GM18870 (cell line): Measurements from ENCODE around the gene ZNF724.
"Not testable (repeated sequence)": the region's sequence is repeated elsewhere in the genome, so short reads cannot be mapped to it uniquely, and the experiment has no call there.

ENCODE experiments used
- ATAC-seq: cut with Tn5 transposase; IDR thresholded peaks from one replicate; pipeline ENCODE4 v1.9.1; 2021; ENCODE audit warnings: moderate library complexity; ENCODE audit not compliant: unreplicated experiment

ZNF724 gene

GRCh38 chr19:23249911-23250649 lies at the start of gene ZNF724:
TSS of gene ZNF724 (minus strand) at chr19:23250394. CDS start at chr19:23250242, 152 bp downstream.
- peak; percentile 98 for ATAC-seq

GRCh38 chr19:23294141-23294540 lies 43.9 kb upstream of the ZNF724 start:
- ATAC-seq, result no peak

DNA sequence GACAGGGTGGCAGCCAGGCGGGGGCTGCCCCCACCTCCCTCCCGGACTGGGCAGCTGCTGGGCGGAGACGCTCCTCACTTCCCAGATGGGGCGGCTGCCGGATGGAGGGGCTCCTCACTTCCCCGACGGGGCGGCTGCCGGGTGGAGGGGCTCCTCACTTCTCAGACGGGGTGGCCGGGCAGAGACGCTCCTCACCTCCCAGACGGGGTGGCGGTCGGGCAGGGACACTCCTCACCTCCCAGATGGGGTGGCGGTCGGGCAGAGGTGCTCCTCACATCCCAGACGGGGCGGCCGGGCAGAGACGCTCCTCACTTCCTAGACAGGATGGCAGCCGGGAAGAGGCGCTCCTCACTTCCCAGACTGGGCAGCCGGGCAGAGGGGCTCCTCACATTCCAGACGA lies 39.8 kb upstream of the ZNF724 start:
- not testable (repeated sequence) for ATAC-seq

GRCh38 chr19:23287620-23288019 lies 37.4 kb upstream of the ZNF724 start:
- no peak for ATAC-seq

DNA sequence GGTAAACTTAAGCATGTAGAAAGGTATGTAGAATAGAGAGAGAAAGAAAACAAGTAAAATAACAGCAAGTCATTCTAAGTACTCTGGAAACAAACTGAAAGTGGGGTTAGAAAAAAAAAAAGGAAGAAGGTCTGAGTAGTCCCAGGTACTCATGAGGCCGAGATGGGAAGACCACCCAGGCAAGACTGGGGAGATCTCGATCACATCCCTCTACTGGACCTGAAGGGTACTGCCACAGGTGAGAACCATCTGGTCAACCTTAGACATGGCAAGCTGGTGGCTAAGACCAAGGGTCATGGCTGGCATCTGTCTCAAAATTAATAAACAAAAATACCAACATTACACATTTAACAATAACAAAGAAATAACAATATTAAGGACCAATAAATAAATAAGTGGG lies 36.3 kb upstream of the ZNF724 start:
- ATAC-seq, result no peak

- no peak for ATAC-seq
These were observed 35.8 kb upstream of the ZNF724 start for GRCh38 chr19:23285948-23286347.

- ATAC-seq, result not testable (repeated sequence)
These were observed 35.1 kb upstream of the ZNF724 start for GRCh38 chr19:23285326-23285725.

DNA sequence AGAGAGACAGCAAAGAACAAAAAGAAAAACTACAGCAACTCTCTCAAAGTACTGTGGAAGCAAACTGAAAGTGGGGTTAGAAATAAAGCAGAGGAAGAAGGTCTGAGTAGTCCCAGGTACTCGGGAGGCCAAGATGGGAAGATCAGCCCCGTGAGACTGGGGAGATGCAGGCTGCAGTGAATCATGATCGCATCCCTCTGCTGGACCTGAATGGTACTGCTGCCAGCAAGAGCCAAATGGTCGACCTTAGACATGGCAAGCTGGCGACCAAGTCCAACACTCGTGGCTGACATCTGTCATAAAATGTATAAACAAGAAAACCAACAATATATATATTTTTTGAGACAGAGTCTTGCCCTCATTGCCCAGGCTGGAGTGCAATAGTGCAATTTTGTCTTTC lies 33.7 kb upstream of the ZNF724 start:
- no peak for ATAC-seq

GRCh38 chr19:23281663-23282276 lies 31.6 kb upstream of the ZNF724 start:
- ATAC-seq, result no peak

DNA sequence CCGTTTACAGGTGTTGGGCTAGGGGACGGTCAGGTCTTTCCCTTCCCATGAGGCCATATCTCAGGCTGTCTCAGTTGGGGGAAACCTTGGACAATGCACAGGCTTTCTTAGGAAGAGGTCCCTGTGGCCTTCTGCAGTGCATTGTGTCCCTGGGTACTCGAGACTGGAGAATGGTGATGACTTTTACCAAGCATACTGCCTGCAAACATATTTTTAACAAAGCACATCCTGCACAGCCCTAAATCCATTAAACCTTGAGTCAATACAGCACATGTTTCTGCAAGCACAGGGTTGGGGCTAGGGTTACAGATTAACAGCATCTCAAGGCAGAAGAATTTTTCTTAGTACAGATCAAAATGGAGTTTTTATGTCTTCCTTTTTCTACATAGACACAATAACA lies 27.9 kb upstream of the ZNF724 start:
- not testable (repeated sequence) for ATAC-seq

- ATAC-seq, result peak; percentile 99
These were observed 23.6 kb upstream of the ZNF724 start for GRCh38 chr19:23273590-23274412.

- no peak for ATAC-seq
These were observed 22.9 kb upstream of the ZNF724 start for GRCh38 chr19:23273022-23273589.

DNA sequence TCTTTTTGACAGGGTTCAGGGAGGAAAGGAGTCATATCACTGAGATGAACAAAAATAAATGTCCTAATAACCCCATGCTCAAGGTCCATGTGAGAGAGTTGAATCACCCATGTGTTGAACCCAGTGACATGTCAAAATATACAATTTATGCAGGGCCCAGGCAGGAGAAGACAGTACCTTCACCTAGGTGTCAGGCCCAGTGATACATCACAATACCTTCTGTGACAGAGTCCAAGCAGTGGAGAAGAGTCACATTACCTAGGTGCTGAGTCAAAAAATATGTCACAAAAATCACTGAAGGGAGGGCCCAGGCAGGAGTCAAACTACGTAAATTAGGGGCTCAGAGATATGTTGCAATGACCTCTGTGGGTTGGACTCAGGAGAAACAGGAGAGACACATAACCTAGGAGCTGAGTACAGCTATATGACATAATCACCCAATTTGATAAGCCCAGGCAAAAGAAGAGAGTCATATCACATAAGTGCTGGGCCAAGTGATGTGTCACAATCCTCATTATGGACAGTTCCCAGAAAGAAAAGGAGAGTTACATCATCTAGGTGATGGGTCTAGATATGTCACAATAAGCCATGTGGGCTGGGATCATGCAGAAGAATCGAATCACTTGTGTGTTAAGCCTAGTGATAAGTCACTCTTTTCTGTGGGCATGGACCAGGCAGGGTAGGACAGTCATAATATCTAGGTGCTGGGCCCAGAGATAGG lies 13.8 kb upstream of the ZNF724 start:
- no peak for ATAC-seq

GRCh38 chr19:23263396-23263795 lies 13.2 kb upstream of the ZNF724 start:
- ATAC-seq, result no peak

GRCh38 chr19:23262920-23263319 lies 12.7 kb upstream of the ZNF724 start:
- ATAC-seq, result no peak

DNA sequence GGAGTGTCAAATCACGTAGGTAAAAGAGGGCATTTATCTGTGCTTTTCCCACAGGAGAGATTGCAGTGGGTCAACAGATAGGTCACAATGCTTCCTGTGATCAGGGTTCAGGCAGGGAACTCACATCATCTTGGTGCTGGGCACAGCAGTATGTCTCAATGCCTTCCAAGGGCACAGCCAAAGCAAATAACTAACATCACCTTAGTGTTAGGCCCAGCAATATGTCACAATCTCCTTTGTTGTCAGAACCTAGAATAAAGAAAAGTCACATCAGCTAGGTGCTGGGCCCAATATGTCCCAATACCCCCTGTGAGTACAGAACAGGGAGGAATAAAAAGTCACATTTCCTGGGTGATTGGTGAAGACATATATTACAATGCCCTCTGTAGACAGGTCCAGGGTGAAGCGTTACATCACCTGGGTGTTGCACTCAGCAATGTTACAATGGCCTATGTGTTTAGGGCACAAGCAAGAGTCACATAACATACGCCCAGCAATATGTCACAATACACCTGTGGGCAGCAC lies 11.4 kb upstream of the ZNF724 start:
- ATAC-seq, result no peak

- no peak for ATAC-seq
These were observed 10.8 kb upstream of the ZNF724 start for GRCh38 chr19:23260956-23261355.

- no peak for ATAC-seq
These were observed 9.8 kb upstream of the ZNF724 start for GRCh38 chr19:23259961-23260360.

DNA sequence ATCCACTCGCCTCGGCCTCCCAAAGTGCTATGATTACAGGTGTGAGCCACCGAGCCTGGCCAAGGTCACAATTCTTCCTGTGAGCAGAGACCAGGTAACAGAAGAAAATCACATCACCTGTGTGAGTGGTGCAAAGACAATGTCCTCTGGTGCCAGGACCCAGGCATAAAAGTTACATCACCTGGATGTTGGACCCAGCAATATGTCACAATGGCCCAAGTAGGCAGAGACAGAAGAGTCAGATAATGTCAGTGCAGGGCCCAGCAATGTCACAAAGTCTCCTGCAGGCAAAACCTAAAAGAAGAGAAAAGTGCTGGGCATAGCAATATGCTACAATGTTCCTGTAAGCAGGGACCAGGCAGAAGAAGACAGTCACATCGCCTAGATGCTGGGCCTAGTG lies 5.5 kb upstream of the ZNF724 start:
- no peak for ATAC-seq

GRCh38 chr19:23254141-23254910 lies 4.1 kb upstream of the ZNF724 start:
- no peak for ATAC-seq
